HepG2 (cell line): Measurements from ENCODE around the gene SMARCE1. TPM values are rescaled to one million over a fixed set of nuclear protein-coding genes. Genes with fewer than 3 reads are reported as not detected.

Experiments
- ATAC-seq: fragments of 200-7000 bp; cut with Tn5 transposase; 3 replicates; pipeline ENCODE4 v1.9.1; 2020; ENCODE audit warnings: mild to moderate bottlenecking, moderate library complexity
- BruUV-seq: library from RNA; stranded (reverse); fragments of 400-500 nt; replicated peaks from 2 replicates; lab custom pipeline; 2021; lab: Mats Ljungman, UMichigan
- CTCF ChIA-PET: fragments of 300-600 bp; formaldehyde crosslinking; extraction: SDS; loops from one replicate; lab custom pipeline; 2021; ENCODE audit warnings: low total read pairs, inconsistent platforms, low intra/inter-chr PET ratio; lab: Yijun Ruan, JAX
- POLR2A ChIA-PET: fragments of 350-600 bp; sonication (Branson Sonifier 250); formaldehyde crosslinking; loops from one replicate; lab custom pipeline; 2020; ENCODE audit warnings: antibody characterized with exemption, inconsistent platforms; lab: Yijun Ruan, JAX
- DNase-seq: peaks from one replicate; pipeline ENCODE4 v3.0.0-alpha.2; 2015; ENCODE audit warnings: low spot score
- FAIRE-seq: peaks from 3 replicates; lab custom pipeline; 2011; peaks lifted over from hg19 to GRCh38; lab: Jason Lieb, UNC
- H2AFZ ChIP-seq: one replicate; pipeline ENCODE4 v1.6.1; 2011; ENCODE audit warnings: low read length, inconsistent platforms
- H3K27ac ChIP-seq: fragments of 300-600 bp; 3 replicates; pipeline ENCODE4 v1.8.0; 2011; ENCODE audit warnings: mixed run types, mild to moderate bottlenecking, mixed read lengths, low read length, inconsistent platforms; ENCODE audit not compliant: insufficient read depth; ENCODE audit errors: extremely low read length
- H3K27me3 ChIP-seq, 2 experiments: fragments of 200-600 bp in 1 of 2; 2 replicates in 1 of 2; 3 replicates in 1 of 2; pipeline versions ENCODE4 v1.6.0 to v1.8.0; 2011; ENCODE audit warnings: low read length in 2 of 2, mild to moderate bottlenecking in 2 of 2, moderate library complexity in 2 of 2, inconsistent platforms in 1 of 2; ENCODE audit not compliant: insufficient read depth in 2 of 2, control insufficient read depth in 1 of 2
- H3K36me3 ChIP-seq, 2 experiments: fragments of 200-600 bp in 1 of 2; replicated peaks in 1 of 2; 2 replicates in 1 of 2; 3 replicates in 1 of 2; pipeline versions ENCODE4 v1.5.1 to v1.8.0; 2011; ENCODE audit warnings: low read length in 2 of 2, inconsistent platforms in 1 of 2; ENCODE audit not compliant: insufficient read depth in 2 of 2, control insufficient read depth in 1 of 2
- H3K4me1 ChIP-seq: 2 replicates; pipeline ENCODE4 v1.5.1; 2012; ENCODE audit warnings: low read length, inconsistent platforms; ENCODE audit not compliant: insufficient read depth
- H3K4me2 ChIP-seq: 2 replicates; pipeline ENCODE4 v1.6.0; 2011; ENCODE audit warnings: low read depth, low read length, inconsistent platforms
- H3K4me3 ChIP-seq, 3 experiments: fragments of 200-600 bp in 1 of 3; sonication (generic), shearing (Covaris generic) in 1 of 3; replicated peaks in 1 of 3; 2 replicates each; pipeline ENCODE4 v1.5.1; 2011 to 2016; ENCODE audit warnings: low read length in 3 of 3, inconsistent platforms in 2 of 3, low read depth in 2 of 3, mild to moderate bottlenecking in 2 of 3, control low read depth in 1 of 3, mixed read lengths in 1 of 3; ENCODE audit not compliant: insufficient read depth in 1 of 3
- H3K79me2 ChIP-seq: one replicate; pipeline ENCODE4 v1.6.1; 2011; ENCODE audit warnings: low read length, inconsistent platforms; ENCODE audit not compliant: insufficient read depth
- H3K9ac ChIP-seq: 2 replicates; pipeline ENCODE4 v1.6.0; 2011; ENCODE audit warnings: mild to moderate bottlenecking, low read depth, low read length, inconsistent platforms; ENCODE audit not compliant: insufficient read depth
- H3K9me3 ChIP-seq: 2 replicates; pipeline ENCODE4 v1.5.1; 2012; ENCODE audit warnings: mild to moderate bottlenecking, low read length
- H4K20me1 ChIP-seq: 2 replicates; pipeline ENCODE4 v1.6.0; 2011; ENCODE audit warnings: inconsistent platforms, mild to moderate bottlenecking, low read length, moderate library complexity; ENCODE audit not compliant: insufficient read depth
- CCDC6 ChIP-seq: sonication (generic); formaldehyde crosslinking; IDR thresholded peaks from 2 replicates; pipeline ENCODE4 v1.8.1; 2022; ENCODE audit warnings: mild to moderate bottlenecking, missing genetic modification reagents, moderate library complexity
- CEBPG ChIP-seq: IDR thresholded peaks from 2 replicates; pipeline ENCODE4 v1.6.1; 2016
- DDIT3 ChIP-seq: sonication (generic); formaldehyde crosslinking; IDR thresholded peaks from 2 replicates; pipeline ENCODE4 v1.4.0; 2020; ENCODE audit warnings: mild to moderate bottlenecking, missing genetic modification reagents
- DNMT3B ChIP-seq: conservative IDR thresholded peaks from 2 replicates; pipeline ENCODE4 v1.6.1; 2016; ENCODE audit warnings: missing biosample characterization, control low read depth
- ESRRA ChIP-seq: sonication (generic); formaldehyde crosslinking; IDR thresholded peaks from 2 replicates; pipeline ENCODE4 v1.5.1; 2020; ENCODE audit warnings: mild to moderate bottlenecking, low read depth, missing genetic modification reagents
- HNF4A ChIP-seq: sonication (generic); formaldehyde crosslinking; IDR thresholded peaks from 2 replicates; pipeline ENCODE4 v1.4.0; 2020; ENCODE audit warnings: missing genetic modification reagents
- JUND ChIP-seq: sonication (generic); formaldehyde crosslinking; IDR thresholded peaks from 2 replicates; pipeline ENCODE4 v1.8.0; 2022; ENCODE audit warnings: mild to moderate bottlenecking, missing genetic modification reagents
- PLSCR1 ChIP-seq: sonication (generic); formaldehyde crosslinking; IDR thresholded peaks from 2 replicates; pipeline ENCODE4 v1.5.0; 2020; ENCODE audit warnings: missing genetic modification reagents, mild to moderate bottlenecking, borderline replicate concordance
- POGK ChIP-seq: sonication (generic); formaldehyde crosslinking; conservative IDR thresholded peaks from 2 replicates; pipeline ENCODE4 v1.8.0; 2022; ENCODE audit warnings: mild to moderate bottlenecking, moderate library complexity, missing genetic modification reagents
- REXO4 ChIP-seq: sonication (generic); formaldehyde crosslinking; IDR thresholded peaks from 2 replicates; pipeline ENCODE4 v1.8.0; 2022; ENCODE audit warnings: missing genetic modification reagents, mild to moderate bottlenecking, borderline replicate concordance
- RXRA ChIP-seq: sonication (generic); formaldehyde crosslinking; IDR thresholded peaks from 2 replicates; pipeline ENCODE4 v1.5.1; 2020; ENCODE audit warnings: missing genetic modification reagents
- SAFB2 ChIP-seq: sonication (generic); formaldehyde crosslinking; IDR thresholded peaks from 2 replicates; pipeline ENCODE4 v1.5.1; 2020; ENCODE audit warnings: missing genetic modification reagents, low read depth, mild to moderate bottlenecking, borderline replicate concordance
- SNAPC2 ChIP-seq: sonication (generic); formaldehyde crosslinking; IDR thresholded peaks from 2 replicates; pipeline ENCODE4 v1.8.1; 2022; ENCODE audit warnings: mild to moderate bottlenecking, missing genetic modification reagents
- SP140L ChIP-seq: sonication (generic); formaldehyde crosslinking; IDR thresholded peaks from 2 replicates; pipeline ENCODE4 v1.4.0; 2020; ENCODE audit warnings: missing genetic modification reagents, borderline replicate concordance
- TEF ChIP-seq: sonication (generic); formaldehyde crosslinking; IDR thresholded peaks from 2 replicates; pipeline ENCODE4 v1.5.0; 2020; ENCODE audit warnings: missing genetic modification reagents
- ZFAT ChIP-seq: sonication (generic); formaldehyde crosslinking; conservative IDR thresholded peaks from 2 replicates; pipeline ENCODE4 v1.8.1; 2023; ENCODE audit warnings: missing genetic modification reagents, inconsistent platforms
- ZKSCAN1 ChIP-seq: fragments of 150-350 bp; IDR thresholded peaks from 2 replicates; pipeline ENCODE4 v1.6.1; 2014; ENCODE audit warnings: low read length
- ZNF17 ChIP-seq: sonication (generic); formaldehyde crosslinking; IDR thresholded peaks from 2 replicates; pipeline ENCODE4 v1.5.0; 2020; ENCODE audit warnings: mild to moderate bottlenecking, missing genetic modification reagents
- ZNF784 ChIP-seq: sonication (generic); formaldehyde crosslinking; IDR thresholded peaks from 2 replicates; pipeline ENCODE4 v1.5.1; 2020; ENCODE audit warnings: missing genetic modification reagents, mild to moderate bottlenecking, borderline replicate concordance
- WGBS: methylation state at CpG from one replicate; pipeline ENCODE4 v1.1.6; 2017; ENCODE audit warnings: low lambda C conversion rate; 5-methylcytosine and 5-hydroxymethylcytosine counted together
- in situ Hi-C: cut with HindIII; loops from 2 replicates; pipeline ENCODE4 v1.10.0; 2017; ENCODE audit warnings: low pct_unique_long_range_greater_than_20kb; ENCODE audit not compliant: extremely low pct_ligation_motif_present
- intact Hi-C: fragments of 100-400 bp; cut with micrococcal nuclease; formaldehyde crosslinking; loops from one replicate; pipeline ENCODE4 v1.10.0; 2022; ENCODE audit not compliant: unreplicated experiment
- polyA plus RNA-seq, 8 experiments: library from polyadenylated mRNA; depleted of rRNA in 3 of 8; stranded (reverse) in 7 of 8; unstranded in 1 of 8; fragments of >200 nt; fragmentation: Illumina TruSeq in 4 of 8; extraction: Trizol in 4 of 8; gene quantifications; 2 replicates each; pipeline versions ENCODE4 v1.2.1 to v1.2.3, GENCODE V29; 2011 to 2016; ENCODE audit warnings: low read depth in 4 of 8, missing spikeins in 1 of 8, mixed read lengths in 1 of 8; ENCODE audit not compliant: insufficient read depth in 1 of 8
- total RNA-seq, 5 experiments: library from RNA; depleted of rRNA; stranded (reverse); fragments of >200 nt; fragmentation: Illumina TruSeq; extraction: Trizol; gene quantifications; 2 replicates each; pipeline ENCODE4 v1.2.3, GENCODE V29; 2016; ENCODE audit warnings: low read depth in 1 of 5

SMARCE1 gene
- total and polyA plus RNA-seq, 2 of the 13 experiments (the other 11 are each of a cell fraction or from before 2014, with no cell fraction given), result 43.5 to 127 TPM

- Histone ChIP-seq H3K9me3 (no peaks in the 10 kb centered on the region), H3K4me2 (no peak overlapping the region), H3K36me3 (no peaks in the 10 kb centered on the region), H3K4me3 (no peak overlapping the region), H2AFZ (no peak overlapping the region), H3K27ac (no peak overlapping the region), H3K27me3 (peaks cover 0 to 12% of the 10 kb centered on the region in 2 experiments; a peak in 1 of 5 replicates), H3K4me1 (no peaks in the 10 kb centered on the region), H3K79me2 (no peaks in the 10 kb centered on the region), H4K20me1 (no peaks in the 10 kb centered on the region), H3K9ac (no peak overlapping the region)
- no peak for DNase-seq
- CTCF ChIA-PET, result no interaction called here
- 23% methylated on average over 4 of the region's 4 CpGs for WGBS
- no peak for TF ChIP-seq ESRRA
- no peak for TF ChIP-seq ZKSCAN1
- TF ChIP-seq JUND (CRISPR knock-in tag), result no peak
- TF ChIP-seq ZFAT (CRISPR knock-in tag), result no peak
- TF ChIP-seq CCDC6 (CRISPR knock-in tag), result no peak
- no peak for TF ChIP-seq ZNF784 (CRISPR knock-in tag)
- no peak for TF ChIP-seq DNMT3B (CRISPR knock-in tag)
- TF ChIP-seq CEBPG (CRISPR knock-in tag), result no peak
- TF ChIP-seq POGK (CRISPR knock-in tag), result no peak
- no peak for TF ChIP-seq HNF4A (CRISPR knock-in tag)
- no peak for TF ChIP-seq RXRA (CRISPR knock-in tag)
- no peak for TF ChIP-seq SAFB2 (CRISPR knock-in tag)
- TF ChIP-seq SNAPC2 (CRISPR knock-in tag), result no peak
- no peak for TF ChIP-seq SP140L (CRISPR knock-in tag)
- TF ChIP-seq PLSCR1 (CRISPR knock-in tag), result no peak
- TF ChIP-seq REXO4, result no peak
- no peak for TF ChIP-seq TEF (CRISPR knock-in tag)
- TF ChIP-seq DDIT3, result no peak
- no peak for TF ChIP-seq ZNF17 (CRISPR knock-in tag)
- POLR2A ChIA-PET, result no interaction called here
- no peak for FAIRE-seq
- no TSS peak for BruUV-seq
- intact Hi-C loops (no loop called here), in situ Hi-C loops (no loop called here)
- ATAC-seq, result no peak
Measured at GRCh38 chr17:40678902-40679522, 31.4 kb upstream of the SMARCE1 start.
